GM21367 (cell line): ENCODE data around the gene PTPN9.

Source experiments
- ATAC-seq: cut with Tn5 transposase; IDR thresholded peaks from one replicate; pipeline ENCODE4 v1.9.1; 2021; ENCODE audit not compliant: unreplicated experiment

The PTPN9 gene

DNA sequence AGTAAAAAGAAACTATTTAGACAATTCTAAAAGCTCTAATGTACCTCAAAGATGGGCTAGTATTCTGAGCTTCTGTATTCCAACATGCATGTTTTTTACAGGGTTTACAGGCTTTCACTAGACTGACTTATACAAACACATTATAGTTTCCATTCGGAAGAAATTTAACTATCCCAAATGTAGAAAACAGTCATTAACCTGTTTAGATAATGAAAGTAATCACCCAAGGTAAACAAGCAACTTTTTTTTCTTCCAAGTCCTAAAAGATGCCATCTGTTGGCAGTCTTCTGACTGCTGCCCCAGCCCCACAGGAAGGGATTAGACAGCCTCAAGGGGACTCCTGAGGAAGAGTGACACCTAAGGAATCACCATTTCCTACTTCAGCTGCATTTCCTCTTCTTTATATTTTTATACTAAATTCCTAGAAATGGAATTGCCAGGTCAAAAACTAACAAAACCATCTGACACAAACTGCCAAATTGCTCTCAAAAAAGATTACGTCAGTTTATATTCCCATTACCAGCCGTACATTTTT lies 153.1 kb downstream of the PTPN9 start:
- no peak for ATAC-seq

DNA sequence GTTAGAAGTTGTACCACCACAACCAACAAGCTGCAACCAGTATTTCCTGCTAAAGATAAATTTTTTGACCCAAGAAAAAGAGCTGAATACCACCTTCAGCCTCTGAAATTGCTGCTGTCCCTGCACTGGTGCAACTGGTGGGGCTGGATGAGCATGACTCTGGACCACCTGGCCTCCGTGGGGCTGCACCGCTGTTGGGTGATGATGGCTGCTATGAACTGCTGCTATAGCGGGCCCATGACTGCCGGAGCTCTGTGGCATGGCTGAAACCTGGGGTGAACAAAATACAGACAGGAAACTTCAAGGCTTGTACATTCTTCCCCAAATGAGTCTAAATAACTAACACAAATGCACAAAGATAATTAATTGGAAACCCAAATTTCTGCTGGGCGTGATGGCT lies 156.6 kb downstream of the PTPN9 start:
- no peak for ATAC-seq

DNA sequence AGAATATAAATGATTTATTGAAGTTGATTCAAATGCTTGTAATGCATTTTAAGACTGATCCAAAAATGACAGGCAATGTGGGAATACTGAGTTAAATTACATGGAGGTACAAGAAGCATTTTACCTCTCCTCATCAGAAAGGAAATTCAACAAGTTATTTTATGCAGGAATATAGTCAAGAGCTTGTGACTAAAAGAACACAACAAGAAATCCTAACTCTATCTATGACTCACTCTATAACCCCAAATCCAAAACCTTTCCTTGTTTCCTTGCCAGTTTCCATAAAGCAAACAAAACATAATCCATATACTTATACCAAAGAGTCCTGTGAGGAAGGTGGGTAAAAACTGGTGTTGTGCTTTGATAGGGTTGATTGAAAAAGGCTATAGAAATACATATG lies 158.4 kb downstream of the PTPN9 start:
- ATAC-seq, result no peak

DNA sequence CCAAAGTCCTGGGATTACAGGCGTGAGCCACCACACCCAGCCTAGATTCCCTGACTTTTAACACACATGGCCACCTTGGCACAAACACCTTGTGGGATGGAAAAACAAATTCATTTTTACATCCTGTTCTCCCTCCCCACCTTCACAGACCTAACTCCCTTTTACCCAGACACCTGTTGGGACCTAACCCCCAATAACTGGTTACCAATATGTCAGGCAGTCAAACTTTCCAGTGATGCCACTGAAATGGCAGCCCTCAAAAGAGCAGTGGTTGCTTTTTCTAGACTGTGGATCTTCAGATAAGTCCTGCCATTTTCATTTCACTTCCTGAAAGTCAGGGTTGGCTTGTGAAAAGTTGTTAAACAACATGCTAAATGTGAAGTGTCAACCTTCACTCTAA lies 162.5 kb downstream of the PTPN9 start:
- no peak for ATAC-seq
